Stimulated activated CD4-positive, alpha-beta T cell treated with anti-CD3 and anti-CD28 coated beads, TNF-alpha, amount 100 ng/mL, for 4 hours (primary cell): Measurements from ENCODE around the gene MYCL.

Experiments used
- DNase-seq, 3 experiments: peaks; one replicate each; pipeline ENCODE4 v3.0.0-alpha.2; 2020; ENCODE audit warnings: low read depth in 3 of 3

The MYCL gene

DNA sequence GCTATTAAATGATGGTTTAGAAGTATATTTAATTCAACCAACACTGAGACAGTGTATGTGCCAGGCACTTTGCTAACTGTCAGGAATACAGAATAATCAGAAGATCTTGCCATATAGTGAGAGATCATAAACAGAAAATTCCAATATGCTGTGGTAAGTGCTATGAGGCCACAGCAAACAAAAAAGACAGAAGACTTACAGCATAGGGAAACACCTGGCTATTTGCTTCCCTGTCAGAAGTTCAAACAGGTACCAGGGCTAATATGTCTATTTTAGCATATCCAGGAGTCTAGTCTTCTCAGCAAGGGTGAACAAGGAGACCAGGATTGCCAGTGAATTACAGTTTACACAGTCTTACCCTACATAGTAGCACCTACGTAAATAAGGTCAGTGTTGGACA lies 48.8 kb downstream of the MYCL start:
- no peak for DNase-seq

DNA sequence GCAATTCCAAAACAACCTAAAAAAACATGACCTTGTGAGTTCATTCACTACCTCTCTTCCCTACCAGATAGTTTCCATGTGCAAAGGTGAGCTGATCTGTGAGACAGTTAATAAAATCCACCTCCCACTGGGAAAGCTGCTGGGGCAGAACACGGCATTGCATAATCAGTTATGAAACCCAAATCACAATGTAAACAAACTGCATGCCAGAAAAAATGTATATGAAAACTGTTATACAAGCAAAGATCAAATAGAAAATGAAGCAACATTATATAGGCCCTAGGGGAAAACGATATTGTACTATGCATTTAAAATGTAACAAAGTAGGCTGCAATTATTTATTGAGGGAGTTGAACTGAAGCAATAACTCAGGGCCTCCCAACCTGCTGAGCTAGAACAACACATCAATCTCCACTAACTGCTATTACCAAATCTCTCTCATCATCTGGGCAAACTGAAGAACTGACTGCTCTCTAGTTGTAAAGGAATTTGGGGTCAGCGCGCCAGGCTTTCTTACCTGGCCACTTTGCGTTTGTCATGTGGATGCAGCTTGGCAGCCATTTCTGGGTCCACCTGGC lies 49.4 kb downstream of the MYCL start:
- no peak for DNase-seq

DNA sequence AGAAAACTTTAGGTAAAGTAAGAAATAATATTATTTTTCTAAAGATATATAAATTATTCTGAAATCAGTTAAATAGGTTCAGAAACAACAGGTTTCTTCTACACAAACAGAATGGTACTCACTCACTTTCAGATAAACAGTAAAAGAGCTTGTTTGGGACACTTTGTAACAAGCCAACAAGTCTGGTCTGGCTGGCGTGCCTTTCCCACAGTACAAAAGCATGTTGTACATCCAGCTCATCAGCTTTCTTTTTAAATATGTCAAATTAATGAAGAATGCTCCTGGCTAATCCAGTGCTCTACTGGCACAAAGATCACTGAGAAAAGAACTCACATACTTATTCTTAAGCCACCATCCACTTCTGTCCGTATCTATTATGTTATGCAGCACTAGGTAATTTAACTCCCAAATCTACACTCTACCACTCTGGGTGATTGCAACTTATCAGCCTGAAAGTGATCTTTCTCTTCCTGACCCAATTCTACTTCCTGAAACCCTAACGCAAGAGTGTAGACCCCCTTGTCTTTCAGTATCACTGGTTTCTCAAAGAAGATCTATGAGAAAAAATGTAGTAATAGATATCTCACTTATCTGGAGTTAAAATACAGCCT lies 51.0 kb downstream of the MYCL start:
- DNase-seq = no peak

DNA sequence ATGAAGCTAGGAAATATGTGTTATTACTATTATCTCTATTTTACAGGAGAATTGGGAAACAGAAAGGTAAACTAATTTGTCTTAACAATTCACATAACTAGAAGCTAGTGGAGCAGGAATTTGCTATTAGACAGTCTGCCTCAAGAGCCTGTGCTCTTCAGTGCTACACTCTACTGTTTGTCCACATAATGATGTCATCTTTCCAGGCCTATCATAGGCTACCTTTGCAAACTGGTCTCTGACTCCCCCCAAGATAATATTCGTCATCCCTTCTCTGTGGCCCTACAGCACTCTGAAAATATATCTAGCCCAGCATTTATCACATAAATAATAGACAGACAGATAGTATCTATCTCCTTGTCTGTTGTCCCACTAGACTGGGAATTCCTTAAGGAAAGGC lies 52.5 kb downstream of the MYCL start:
- no peak for DNase-seq

DNA sequence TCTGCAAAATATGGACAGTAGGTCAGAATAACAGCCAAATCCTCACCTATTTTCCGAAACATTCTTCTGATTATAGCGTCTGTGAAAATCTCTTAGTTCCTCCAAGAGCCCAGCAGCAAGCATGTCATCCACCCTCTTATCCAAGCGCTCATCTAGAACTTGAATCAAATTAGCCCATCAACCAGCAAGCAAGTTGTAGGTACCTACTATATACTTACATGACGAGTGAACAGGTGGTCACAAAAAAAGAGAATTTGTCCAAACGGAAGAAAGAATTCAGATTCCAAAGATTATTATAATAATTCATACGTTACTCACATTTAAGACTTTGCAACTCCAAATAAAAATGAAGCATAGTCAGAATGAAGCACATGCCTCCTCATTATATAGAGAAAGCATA lies 53.8 kb downstream of the MYCL start:
- no peak for DNase-seq

DNA sequence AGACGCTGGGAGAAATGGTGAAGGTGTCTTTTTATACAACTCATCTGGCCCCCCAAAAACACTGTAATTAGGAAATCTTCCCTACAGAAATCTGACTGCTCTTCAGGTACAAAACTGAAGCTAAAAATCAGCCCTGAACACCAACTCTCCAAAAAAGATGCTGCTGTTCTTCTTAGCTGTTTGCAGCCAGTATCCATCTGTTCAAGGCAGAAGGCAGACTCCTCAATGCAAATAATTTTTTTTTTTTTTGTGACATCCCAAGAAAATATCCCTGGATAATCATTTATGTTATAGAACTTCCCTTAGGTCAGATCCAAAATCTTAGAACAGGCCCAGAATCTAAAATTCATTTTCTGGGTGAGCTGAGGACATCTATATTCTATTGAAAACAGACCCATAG lies 54.9 kb downstream of the MYCL start:
- no peak for DNase-seq

DNA sequence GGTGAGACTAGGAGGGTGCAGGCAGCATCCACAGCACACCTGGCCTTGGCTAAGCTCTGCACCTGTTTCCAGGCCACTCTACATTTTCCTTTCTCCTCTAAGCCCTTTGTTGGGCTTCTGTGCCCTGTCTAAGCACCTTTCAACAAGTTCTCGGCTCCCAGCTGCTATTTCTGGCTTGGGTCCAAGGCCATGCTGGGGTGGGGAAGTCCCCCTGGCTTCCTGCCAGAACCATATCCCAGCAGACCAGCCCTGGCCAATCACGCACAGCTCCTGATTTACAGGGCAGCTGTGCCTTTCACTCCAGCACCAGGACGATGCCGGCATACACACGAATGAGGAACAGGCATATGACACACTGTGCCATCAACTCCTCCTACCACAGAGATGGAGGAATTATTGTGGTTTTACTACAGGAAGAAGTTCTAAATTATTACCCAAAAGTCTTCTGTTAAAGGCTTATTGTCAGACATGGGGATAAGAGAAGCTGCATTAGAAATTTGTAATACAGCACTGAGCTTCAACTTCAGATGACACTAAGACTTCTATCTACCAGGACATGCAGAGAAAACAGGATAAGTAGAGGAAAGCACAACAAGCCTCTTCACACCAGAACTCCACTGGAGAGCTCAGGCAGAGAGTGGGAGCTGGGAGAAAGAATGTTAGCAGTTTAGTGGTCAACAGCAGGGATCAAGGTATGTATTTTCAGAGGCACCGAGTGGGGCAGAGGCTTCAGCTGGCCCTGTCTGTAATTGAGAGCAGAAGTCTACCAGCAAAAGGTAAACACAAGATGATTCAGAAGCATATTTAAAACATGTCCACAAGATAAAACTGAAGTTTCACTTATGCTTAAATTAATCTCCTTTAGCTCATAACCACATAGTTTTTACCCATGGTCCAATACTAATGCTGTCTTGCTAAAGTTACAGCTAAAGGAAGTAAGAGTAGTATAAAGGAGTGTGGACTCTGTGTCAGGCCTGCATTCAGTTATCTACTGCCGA lies 55.8 kb downstream of the MYCL start:
- peak; percentile 37 to 55 (median 52) for DNase-seq
